Mesothelial cell of epicardium (in vitro differentiated cells): ENCODE measurements around the gene SPC24. TPM values are rescaled to one million over a fixed set of nuclear protein-coding genes. Genes with fewer than 3 reads are reported as not detected.

ENCODE experiments used
- DNase-seq, 2 experiments: peaks; one replicate each; pipeline ENCODE4 v3.0.0; 2021; ENCODE audit warnings: low spot score in 2 of 2; ENCODE audit not compliant: unreplicated experiment in 2 of 2
- H3K27ac Mint-ChIP-seq: 2 replicates; pipeline ENCODE4 v1.8.0; 2021; ENCODE audit warnings: mixed read lengths
- H3K27me3 Mint-ChIP-seq: 2 replicates; pipeline ENCODE4 v1.8.0; 2021; ENCODE audit warnings: low read depth, mixed read lengths
- H3K36me3 Mint-ChIP-seq: 2 replicates; pipeline ENCODE4 v1.8.0; 2021; ENCODE audit warnings: mixed read lengths
- H3K4me1 Mint-ChIP-seq: 2 replicates; pipeline ENCODE4 v1.8.0; 2021; ENCODE audit warnings: mixed read lengths
- H3K4me3 Mint-ChIP-seq: 2 replicates; pipeline ENCODE4 v1.8.0; 2021; ENCODE audit warnings: mild to moderate bottlenecking, moderate library complexity, mixed read lengths
- H3K9me3 Mint-ChIP-seq: 2 replicates; pipeline ENCODE4 v1.8.0; 2021; ENCODE audit warnings: mixed read lengths
- CTCF ChIP-seq: fragments of 200-600 bp; sonication (generic); IDR thresholded peaks from one replicate; pipeline ENCODE4 v1.5.0; 2021; ENCODE audit warnings: antibody characterized with exemption; ENCODE audit not compliant: unreplicated experiment
- total RNA-seq: library from RNA; stranded (reverse); gene quantifications from 3 replicates; pipeline ENCODE4 v1.2.1, GENCODE V29; 2021

Gene SPC24
- total RNA-seq, 1 donor from 2014 or later: 22.0 TPM

- no peaks in the 10 kb centered on the region for H3K9me3 Mint-ChIP-seq
- no peaks in the 10 kb centered on the region for H3K27me3 Mint-ChIP-seq
- no peak for DNase-seq
- no peaks in the 10 kb centered on the region for H3K4me1 Mint-ChIP-seq
- H3K27ac Mint-ChIP-seq: no peak overlapping the region
- peaks cover 30% of the 10 kb centered on the region for H3K36me3 Mint-ChIP-seq
- H3K4me3 Mint-ChIP-seq: no peak overlapping the region
- no peak for TF ChIP-seq CTCF
Measured at GRCh38 chr19:11177592-11177991, 22.0 kb upstream of the SPC24 start.

- H3K27me3 Mint-ChIP-seq: no peaks in the 10 kb centered on the region
- no peak overlapping the region for H3K4me3 Mint-ChIP-seq
- no peak for TF ChIP-seq CTCF
- DNase-seq: no peak
- peaks cover 31% of the 10 kb centered on the region for H3K36me3 Mint-ChIP-seq
- H3K4me1 Mint-ChIP-seq: no peaks in the 10 kb centered on the region
- H3K9me3 Mint-ChIP-seq: no peaks in the 10 kb centered on the region
- no peak overlapping the region for H3K27ac Mint-ChIP-seq
Measured at GRCh38 chr19:11176466-11177193, 21.0 kb upstream of the SPC24 start.

GRCh38 chr19:11175920-11176319 is 20.3 kb upstream of the SPC24 start:
- no peaks in the 10 kb centered on the region for H3K9me3 Mint-ChIP-seq
- H3K27me3 Mint-ChIP-seq: no peaks in the 10 kb centered on the region
- TF ChIP-seq CTCF: no peak
- no peak overlapping the region for H3K27ac Mint-ChIP-seq
- peaks cover 27% of the 10 kb centered on the region for H3K36me3 Mint-ChIP-seq
- DNase-seq: no peak
- no peak overlapping the region for H3K4me3 Mint-ChIP-seq
- no peaks in the 10 kb centered on the region for H3K4me1 Mint-ChIP-seq

GRCh38 chr19:11174336-11174735 is 18.8 kb upstream of the SPC24 start:
- Mint-ChIP-seq H3K27me3 (no peaks in the 10 kb centered on the region), H3K4me1 (no peaks in the 10 kb centered on the region), H3K9me3 (no peaks in the 10 kb centered on the region), H3K27ac (no peak overlapping the region), H3K36me3 (peaks cover 34% of the 10 kb centered on the region), H3K4me3 (no peak overlapping the region)
- DNase-seq: no peak
- TF ChIP-seq CTCF: no peak

- no peaks in the 10 kb centered on the region for H3K27me3 Mint-ChIP-seq
- DNase-seq: no peak
- no peak overlapping the region for H3K27ac Mint-ChIP-seq
- peaks cover 36% of the 10 kb centered on the region for H3K36me3 Mint-ChIP-seq
- H3K9me3 Mint-ChIP-seq: no peaks in the 10 kb centered on the region
- no peaks in the 10 kb centered on the region for H3K4me1 Mint-ChIP-seq
- TF ChIP-seq CTCF: no peak
- no peak overlapping the region for H3K4me3 Mint-ChIP-seq
Measured at GRCh38 chr19:11173516-11174155, 18.1 kb upstream of the SPC24 start.
